Cardiac muscle cell (in vitro differentiated cells and primary cell): ENCODE data around the gene DLG3. TPM values are rescaled to one million over a fixed set of nuclear protein-coding genes. Genes with fewer than 3 reads are reported as not detected.

Experiments
- DNase-seq, 2 donors: peaks; one replicate each; pipeline versions ENCODE4 v3.0.0 to v3.0.0-alpha.2; 2010 to 2017; ENCODE audit warnings: low read depth in 1 of 2, low spot score in 1 of 2
- H3K27ac ChIP-seq: fragments of 200-600 bp; sonication (generic); 2 replicates; pipeline ENCODE4 v1.5.1; 2016
- H3K27me3 ChIP-seq: fragments of 200-600 bp; sonication (generic); 2 replicates; pipeline ENCODE4 v1.6.0; 2016; ENCODE audit warnings: control low read depth
- H3K36me3 ChIP-seq: fragments of 200-600 bp; sonication (generic); 2 replicates; pipeline ENCODE4 v1.5.1; 2016; ENCODE audit warnings: control low read depth
- H3K4me1 ChIP-seq: fragments of 200-600 bp; sonication (generic); 2 replicates; pipeline ENCODE4 v1.8.1; 2017; ENCODE audit warnings: low read depth, mild to moderate bottlenecking, mixed run types
- H3K4me3 ChIP-seq: fragments of 200-600 bp; sonication (generic); 2 replicates; pipeline ENCODE4 v1.5.1; 2016; ENCODE audit warnings: mild to moderate bottlenecking
- H3K9me3 ChIP-seq: fragments of 200-600 bp; sonication (generic); 2 replicates; pipeline ENCODE4 v1.5.1; 2017; ENCODE audit warnings: low read depth, mild to moderate bottlenecking, control low read depth
- polyA plus RNA-seq: library from polyadenylated mRNA; unstranded; fragments of >200 nt; fragmentation: Nextera tagmentation; extraction: Ambion mirVana; gene quantifications from 2 replicates; pipeline ENCODE4 v1.2.1, GENCODE V29; 2016
- total RNA-seq: library from RNA; depleted of rRNA; stranded (reverse); fragments of >200 nt; gene quantifications from 2 replicates; pipeline ENCODE4 v1.2.3, GENCODE V29; 2016
- TF ChIP-seq, protein P1 (sequence below): IDR thresholded peaks from 2 replicates; pipeline ENCODE4 v1.5.1; 2012; ENCODE audit warnings: low read depth, mild to moderate bottlenecking, low read length

The DLG3 gene
- total and polyA plus RNA-seq, 2 experiments from 2014 or later, result 28.8 to 50.1 TPM

GRCh38 chrX:70525733-70526132, 81.1 kb downstream of the DLG3 start:
- Histone ChIP-seq H3K9me3 (no peaks in the 10 kb centered on the region), H3K27me3 (no peaks in the 10 kb centered on the region), H3K27ac (no peak overlapping the region), H3K36me3 (no peaks in the 10 kb centered on the region), H3K4me3 (no peak overlapping the region), H3K4me1 (no peaks in the 10 kb centered on the region)
- TF ChIP-seq, protein P1, sequence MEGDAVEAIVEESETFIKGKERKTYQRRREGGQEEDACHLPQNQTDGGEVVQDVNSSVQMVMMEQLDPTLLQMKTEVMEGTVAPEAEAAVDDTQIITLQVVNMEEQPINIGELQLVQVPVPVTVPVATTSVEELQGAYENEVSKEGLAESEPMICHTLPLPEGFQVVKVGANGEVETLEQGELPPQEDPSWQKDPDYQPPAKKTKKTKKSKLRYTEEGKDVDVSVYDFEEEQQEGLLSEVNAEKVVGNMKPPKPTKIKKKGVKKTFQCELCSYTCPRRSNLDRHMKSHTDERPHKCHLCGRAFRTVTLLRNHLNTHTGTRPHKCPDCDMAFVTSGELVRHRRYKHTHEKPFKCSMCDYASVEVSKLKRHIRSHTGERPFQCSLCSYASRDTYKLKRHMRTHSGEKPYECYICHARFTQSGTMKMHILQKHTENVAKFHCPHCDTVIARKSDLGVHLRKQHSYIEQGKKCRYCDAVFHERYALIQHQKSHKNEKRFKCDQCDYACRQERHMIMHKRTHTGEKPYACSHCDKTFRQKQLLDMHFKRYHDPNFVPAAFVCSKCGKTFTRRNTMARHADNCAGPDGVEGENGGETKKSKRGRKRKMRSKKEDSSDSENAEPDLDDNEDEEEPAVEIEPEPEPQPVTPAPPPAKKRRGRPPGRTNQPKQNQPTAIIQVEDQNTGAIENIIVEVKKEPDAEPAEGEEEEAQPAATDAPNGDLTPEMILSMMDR, result no peak
- no peak for DNase-seq

DNA sequence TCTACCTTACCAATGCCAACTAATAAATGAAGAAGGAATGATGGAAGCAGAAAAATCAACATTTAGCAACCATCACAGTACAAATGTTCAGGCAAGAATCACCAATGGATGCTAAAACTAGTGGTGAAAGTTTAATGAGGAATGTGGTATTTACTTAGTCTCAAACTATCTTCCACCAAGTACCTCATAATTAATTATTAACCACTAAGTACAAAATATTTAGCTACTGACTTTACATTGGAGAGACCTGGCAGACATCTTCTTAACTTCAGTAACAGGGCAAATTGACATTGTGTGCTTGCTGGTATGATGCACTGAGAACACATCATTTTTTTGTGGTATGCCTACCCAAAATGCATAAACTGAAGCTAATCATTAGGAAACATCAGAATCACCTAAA, 82.4 kb downstream of the DLG3 start:
- Histone ChIP-seq H3K36me3 (no peaks in the 10 kb centered on the region), H3K4me1 (no peaks in the 10 kb centered on the region), H3K27ac (no peak overlapping the region), H3K27me3 (no peaks in the 10 kb centered on the region), H3K9me3 (no peaks in the 10 kb centered on the region), H3K4me3 (no peak overlapping the region)
- DNase-seq, result no peak
- TF ChIP-seq, protein P1, result no peak

- Histone ChIP-seq H3K36me3 (no peaks in the 10 kb centered on the region), H3K4me3 (no peak overlapping the region), H3K4me1 (no peaks in the 10 kb centered on the region), H3K27me3 (no peaks in the 10 kb centered on the region), H3K27ac (no peak overlapping the region), H3K9me3 (no peaks in the 10 kb centered on the region)
- no peak for DNase-seq
- TF ChIP-seq, protein P1, result no peak
Observed at GRCh38 chrX:70527610-70528345, 83.1 kb downstream of the DLG3 start.

- Histone ChIP-seq H3K9me3 (no peaks in the 10 kb centered on the region), H3K4me1 (no peaks in the 10 kb centered on the region), H3K36me3 (no peaks in the 10 kb centered on the region), H3K27ac (no peak overlapping the region), H3K4me3 (no peak overlapping the region), H3K27me3 (no peaks in the 10 kb centered on the region)
- no peak for DNase-seq
- TF ChIP-seq, protein P1, result no peak
Observed at GRCh38 chrX:70535198-70535597, 90.6 kb downstream of the DLG3 start.

DNA sequence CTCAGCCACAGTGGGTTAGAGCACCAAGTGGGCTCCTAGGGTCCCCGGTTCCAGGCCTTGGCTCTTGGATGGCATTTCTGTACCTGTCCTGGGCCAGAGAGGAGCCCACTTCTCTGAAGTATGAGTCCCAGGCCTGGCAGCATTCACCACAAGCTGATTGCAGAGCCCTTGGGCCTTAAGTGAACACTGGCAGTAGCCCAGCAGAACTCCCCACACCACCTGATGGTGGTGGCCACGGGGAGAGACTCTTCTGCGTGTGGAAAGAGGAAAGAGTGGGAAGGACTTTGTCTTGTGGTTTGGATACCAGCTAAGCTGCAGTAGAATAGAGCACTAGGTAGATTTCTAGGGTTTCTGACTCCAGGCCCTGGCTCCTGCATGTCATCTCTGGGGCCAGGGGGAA, 104.8 kb downstream of the DLG3 start:
- TF ChIP-seq, protein P1, result no peak
- DNase-seq, result no peak
- Histone ChIP-seq H3K9me3 (no peaks in the 10 kb centered on the region), H3K4me3 (no peak overlapping the region), H3K27ac (no peak overlapping the region), H3K36me3 (no peaks in the 10 kb centered on the region), H3K4me1 (no peaks in the 10 kb centered on the region), H3K27me3 (no peaks in the 10 kb centered on the region)
